ENCODE measurements around the gene MYL5. TPM values are rescaled to one million over a fixed set of nuclear protein-coding genes. Genes with fewer than 3 reads are reported as not detected.
A peak's percentile ranks its signal among the peaks of the same experiment; 100 is the strongest.

Gene MYL5
- total RNA-seq, 3 donors from 2014 or later = 26.1 to 52.5 (median 50.7) TPM

DNA sequence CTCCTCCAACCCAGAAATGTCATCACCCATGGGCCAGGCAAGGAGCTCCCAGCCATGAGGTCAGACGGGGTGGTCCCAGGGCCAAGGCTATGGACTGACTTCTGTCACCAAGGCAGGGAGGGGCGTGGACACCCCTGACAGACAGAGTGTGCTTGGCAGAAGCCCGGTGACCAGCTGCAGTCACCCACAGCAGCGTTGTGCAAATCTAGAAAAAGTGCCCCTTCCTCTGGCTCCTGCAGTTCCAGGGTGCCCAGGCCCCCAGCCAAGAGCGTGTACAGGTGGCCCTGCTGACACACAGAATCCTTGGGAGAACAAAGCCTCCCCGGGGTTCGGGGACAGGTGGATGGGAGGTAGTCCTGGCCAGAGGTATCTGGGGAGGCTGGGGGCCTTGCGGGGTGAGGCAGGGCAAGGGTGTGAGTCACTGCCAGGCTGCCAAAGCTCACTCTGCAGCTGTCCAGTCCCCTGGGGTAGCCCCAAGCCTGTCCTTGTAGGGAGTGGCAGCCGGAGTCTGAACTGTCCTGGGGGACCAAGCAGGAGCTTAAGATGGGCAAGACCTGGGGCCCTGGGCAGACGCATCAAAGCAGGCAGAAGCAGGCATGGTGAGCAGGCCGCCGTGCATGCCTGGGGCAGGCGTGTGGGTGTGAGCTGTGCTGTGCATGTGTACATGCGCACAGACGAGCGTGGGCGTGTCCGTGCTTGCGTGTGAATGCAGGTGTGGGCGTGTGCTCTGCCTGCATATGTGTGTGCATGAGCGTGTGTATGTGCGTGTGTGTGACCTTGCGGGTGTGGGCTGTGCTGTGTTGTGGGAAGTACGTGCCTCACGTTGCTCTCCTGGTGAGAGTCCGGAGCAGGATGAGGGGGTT lies 3.3 kb downstream of the MYL5 start:
- ATAC-seq (peak; percentile 51), DNase-seq (peak; percentile 89 to 92 (median 89))
- peaks cover 49% of the 10 kb centered on the region for H3K4me1 ChIP-seq (ENCODE audit: low read depth)
- no peak overlapping the region for H3K4me3 ChIP-seq
- TF ChIP-seq, protein P1, sequence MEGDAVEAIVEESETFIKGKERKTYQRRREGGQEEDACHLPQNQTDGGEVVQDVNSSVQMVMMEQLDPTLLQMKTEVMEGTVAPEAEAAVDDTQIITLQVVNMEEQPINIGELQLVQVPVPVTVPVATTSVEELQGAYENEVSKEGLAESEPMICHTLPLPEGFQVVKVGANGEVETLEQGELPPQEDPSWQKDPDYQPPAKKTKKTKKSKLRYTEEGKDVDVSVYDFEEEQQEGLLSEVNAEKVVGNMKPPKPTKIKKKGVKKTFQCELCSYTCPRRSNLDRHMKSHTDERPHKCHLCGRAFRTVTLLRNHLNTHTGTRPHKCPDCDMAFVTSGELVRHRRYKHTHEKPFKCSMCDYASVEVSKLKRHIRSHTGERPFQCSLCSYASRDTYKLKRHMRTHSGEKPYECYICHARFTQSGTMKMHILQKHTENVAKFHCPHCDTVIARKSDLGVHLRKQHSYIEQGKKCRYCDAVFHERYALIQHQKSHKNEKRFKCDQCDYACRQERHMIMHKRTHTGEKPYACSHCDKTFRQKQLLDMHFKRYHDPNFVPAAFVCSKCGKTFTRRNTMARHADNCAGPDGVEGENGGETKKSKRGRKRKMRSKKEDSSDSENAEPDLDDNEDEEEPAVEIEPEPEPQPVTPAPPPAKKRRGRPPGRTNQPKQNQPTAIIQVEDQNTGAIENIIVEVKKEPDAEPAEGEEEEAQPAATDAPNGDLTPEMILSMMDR (IDR thresholded peaks at IDR 0.05) = no peak
- intact Hi-C loops (cut with DNase I, micrococcal nuclease) = no loop called here
- H3K36me3 ChIP-seq (ENCODE audit: low read depth) = peaks cover 3% of the 10 kb centered on the region
- H3K9me3 ChIP-seq = no peaks in the 10 kb centered on the region

DNA sequence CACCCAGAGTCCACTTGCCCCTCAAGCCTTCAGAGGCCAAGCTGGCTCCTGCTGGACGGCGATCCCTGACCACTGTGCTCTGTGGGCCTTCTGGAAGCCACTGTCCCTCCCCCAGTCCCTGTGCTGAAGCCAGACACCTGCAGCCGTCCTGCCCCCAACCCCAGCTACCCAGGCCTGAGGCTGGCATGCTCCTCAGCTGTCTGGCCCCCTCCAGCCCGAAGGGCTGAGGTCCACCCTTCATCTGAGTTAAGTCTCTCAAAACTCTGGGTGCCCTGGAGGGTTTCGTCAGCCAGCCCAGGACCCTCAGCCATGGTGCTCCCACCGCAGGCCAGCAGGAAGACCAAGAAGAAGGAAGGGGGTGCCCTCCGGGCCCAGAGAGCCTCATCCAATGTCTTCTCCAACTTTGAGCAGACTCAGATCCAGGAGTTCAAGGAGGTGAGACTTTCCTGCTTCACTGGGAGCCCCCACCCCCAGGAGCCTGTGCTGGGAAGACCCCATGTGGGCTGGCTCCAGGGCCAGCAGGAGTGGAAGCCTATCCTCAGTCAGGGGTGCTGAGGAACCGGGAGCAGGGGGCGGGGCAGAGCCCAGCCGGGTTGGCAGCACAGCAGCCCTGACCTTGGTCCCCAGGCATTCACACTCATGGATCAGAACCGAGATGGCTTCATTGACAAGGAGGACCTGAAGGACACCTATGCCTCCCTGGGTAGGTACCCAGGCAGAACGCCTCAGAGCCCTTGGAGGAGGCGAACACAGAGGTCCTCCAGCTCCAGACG lies 4.2 kb downstream of the MYL5 start:
- intact Hi-C loops (cut with DNase I, micrococcal nuclease) = no loop called here
- peaks cover 3% of the 10 kb centered on the region for H3K36me3 ChIP-seq (ENCODE audit: low read depth)
- no peak for ATAC-seq
- no peaks in the 10 kb centered on the region for H3K9me3 ChIP-seq
- H3K4me3 ChIP-seq = no peak overlapping the region
- no peak for DNase-seq
- H3K4me1 ChIP-seq (ENCODE audit: low read depth) = peaks cover 50% of the 10 kb centered on the region
- TF ChIP-seq, protein P1 (IDR thresholded peaks at IDR 0.05) = no peak

DNA sequence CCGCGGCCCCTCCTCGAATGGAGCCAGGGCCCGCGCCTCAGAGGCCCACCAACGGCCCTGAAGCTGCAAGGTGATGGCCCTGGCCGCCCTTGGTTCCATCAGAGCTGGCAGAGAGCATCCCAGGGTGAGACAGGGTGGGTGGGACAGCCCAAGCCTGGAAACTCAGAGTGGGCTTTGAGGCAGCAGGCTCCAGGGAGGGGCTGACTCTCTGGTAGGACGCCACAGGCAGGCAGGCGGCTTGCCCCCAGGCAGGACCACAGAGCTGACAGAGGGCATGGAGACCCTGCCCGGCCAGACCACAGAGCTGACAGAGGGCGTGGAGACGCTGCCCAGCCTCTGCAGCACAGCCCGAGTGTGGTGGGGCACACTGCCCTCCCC lies 4.8 kb downstream of the MYL5 start:
- Histone ChIP-seq H3K4me1 (ENCODE audit: low read depth) (peaks cover 55% of the 10 kb centered on the region), H3K9me3 (no peaks in the 10 kb centered on the region), H3K36me3 (ENCODE audit: low read depth) (peaks cover 3% of the 10 kb centered on the region), H3K4me3 (no peak overlapping the region)
- no peak for DNase-seq
- ATAC-seq = no peak
- TF ChIP-seq, protein P1 (IDR thresholded peaks at IDR 0.05) = no peak
- intact Hi-C loops (cut with DNase I, micrococcal nuclease) = no loop called here

DNA sequence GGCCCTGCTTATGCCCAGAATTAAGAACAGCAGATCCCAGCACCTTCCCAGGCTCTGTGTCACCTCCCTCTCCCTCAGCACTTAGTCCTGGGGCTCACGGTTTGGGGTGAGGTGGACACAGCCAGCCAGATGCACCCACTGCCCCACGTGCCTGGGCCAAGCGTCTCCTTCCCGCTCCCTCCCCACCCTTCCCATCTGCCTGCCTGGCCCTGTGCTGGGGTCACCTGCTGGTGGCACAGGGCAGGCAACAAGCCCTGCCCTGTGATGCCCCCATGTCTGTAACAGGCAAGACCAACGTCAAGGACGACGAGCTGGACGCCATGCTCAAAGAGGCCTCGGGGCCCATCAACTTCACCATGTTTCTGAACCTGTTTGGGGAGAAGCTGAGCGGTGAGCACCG lies 5.3 kb downstream of the MYL5 start:
- TF ChIP-seq, protein P1 (IDR thresholded peaks at IDR 0.05) = no peak
- intact Hi-C loops (cut with DNase I, micrococcal nuclease) = no loop called here
- Histone ChIP-seq H3K9me3 (no peaks in the 10 kb centered on the region), H3K4me1 (ENCODE audit: low read depth) (peaks cover 55% of the 10 kb centered on the region), H3K36me3 (ENCODE audit: low read depth) (no peaks in the 10 kb centered on the region), H3K4me3 (no peak overlapping the region)
- ATAC-seq (no peak), DNase-seq (no peak)

DNA sequence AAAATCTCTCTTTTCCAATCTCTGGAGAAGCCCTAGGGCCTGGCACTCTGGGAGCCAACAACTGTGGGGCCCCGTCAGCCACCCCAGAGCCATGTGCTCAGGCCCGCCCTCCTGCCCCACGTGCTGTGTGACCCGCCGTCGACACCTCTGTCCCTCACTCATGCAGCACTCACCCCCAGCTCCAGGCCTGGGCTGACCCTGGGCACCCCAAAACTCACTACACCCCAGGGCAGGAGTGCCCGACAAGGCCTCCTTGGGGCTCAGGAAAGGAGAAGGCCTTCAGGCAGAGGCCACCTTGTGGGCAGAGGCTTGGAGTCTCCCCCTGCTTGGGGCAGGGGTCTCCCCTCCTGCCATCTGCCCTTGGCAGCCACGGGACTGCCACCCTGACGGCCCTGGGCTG lies 5.7 kb downstream of the MYL5 start:
- H3K36me3 ChIP-seq (ENCODE audit: low read depth) = no peaks in the 10 kb centered on the region
- no peak overlapping the region for H3K4me3 ChIP-seq
- H3K9me3 ChIP-seq = no peaks in the 10 kb centered on the region
- intact Hi-C loops (cut with DNase I, micrococcal nuclease) = no loop called here
- TF ChIP-seq, protein P1 (IDR thresholded peaks at IDR 0.05) = no peak
- peaks cover 52% of the 10 kb centered on the region for H3K4me1 ChIP-seq (ENCODE audit: low read depth)
- ATAC-seq (no peak), DNase-seq (peak in 1 of 3 donors; percentile 58)
